GM18873 (cell line): ENCODE measurements around the gene PTPRN2.
"Not testable (repeated sequence)": the region's sequence is repeated elsewhere in the genome, so short reads cannot be mapped to it uniquely, and the experiment has no call there.

Experiments used
- ATAC-seq: cut with Tn5 transposase; IDR thresholded peaks from one replicate; pipeline ENCODE4 v1.9.1; 2021; ENCODE audit warnings: mild to moderate bottlenecking, moderate library complexity, moderate number of reproducible peaks; ENCODE audit not compliant: unreplicated experiment, low FRiP score

Gene PTPRN2

DNA sequence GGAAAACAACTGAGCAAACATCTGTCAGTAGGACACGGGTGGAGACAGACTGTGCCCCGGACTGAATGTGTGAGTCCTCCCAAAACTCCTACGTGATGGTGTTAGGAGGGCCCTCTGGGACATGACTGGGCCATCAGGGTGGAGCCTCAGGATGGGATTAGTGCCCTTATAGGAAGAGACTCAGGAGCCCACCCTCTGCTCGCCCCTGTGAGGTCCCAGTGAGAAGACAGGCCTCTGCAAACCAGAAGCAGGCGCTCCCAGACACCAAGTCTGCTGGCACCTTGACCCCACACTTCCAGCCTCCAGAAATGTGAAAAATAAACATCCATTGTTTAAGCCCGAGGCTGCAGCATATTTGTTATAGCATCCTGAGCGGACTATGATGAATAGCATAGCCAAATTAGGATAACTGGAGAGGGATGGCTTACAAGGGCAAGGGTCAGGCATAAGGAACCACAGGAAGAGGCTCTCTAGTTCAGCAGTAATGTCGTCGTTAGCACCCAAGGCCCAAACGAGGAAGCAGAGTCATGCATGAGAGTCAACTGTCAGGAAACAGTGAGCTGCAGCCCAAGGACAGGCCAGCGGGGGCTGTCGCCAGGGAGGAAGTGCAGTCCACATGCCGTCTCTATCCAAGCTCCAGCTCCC, 50.6 kb downstream of the PTPRN2 start:
- ATAC-seq, result no peak

DNA sequence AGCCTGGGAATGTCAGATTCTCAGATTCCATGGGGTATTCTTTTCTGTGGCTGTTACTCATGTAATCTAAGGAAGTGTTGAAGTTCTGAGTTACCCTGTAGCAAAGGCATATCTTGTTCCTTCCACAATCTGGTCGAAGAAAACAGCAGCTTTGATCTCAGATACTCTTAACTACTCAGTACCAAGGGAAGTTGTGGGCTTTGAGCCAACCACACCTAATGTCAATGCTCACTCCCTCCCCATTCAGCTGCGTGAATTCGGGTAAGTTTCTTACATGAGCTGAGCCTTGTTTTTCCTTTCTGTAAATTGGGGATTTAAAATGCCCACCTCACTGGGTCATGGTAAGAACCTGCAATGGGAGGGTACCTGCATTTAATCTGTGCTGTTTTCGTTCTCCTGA, 52.5 kb downstream of the PTPRN2 start:
- ATAC-seq, result no peak

DNA sequence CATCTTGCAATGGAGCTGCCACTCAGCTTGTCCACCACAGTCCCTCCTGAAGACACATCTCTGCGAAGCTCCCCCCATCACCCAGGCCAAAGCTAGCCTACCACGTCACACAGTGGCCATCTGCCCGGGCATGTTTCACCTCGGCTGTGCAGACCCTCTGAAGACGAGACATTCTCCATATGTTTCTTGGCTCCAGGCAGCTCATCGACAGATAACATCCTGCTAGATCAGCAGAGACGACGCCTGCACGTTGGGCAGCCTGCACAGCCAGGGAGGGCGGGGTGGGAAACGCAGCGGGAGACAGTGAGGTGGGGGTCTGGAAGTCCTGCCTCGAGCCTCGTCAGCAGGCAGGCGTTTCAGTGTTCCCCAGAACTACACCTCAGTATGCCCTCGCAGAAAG, 53.0 kb downstream of the PTPRN2 start:
- no peak for ATAC-seq

DNA sequence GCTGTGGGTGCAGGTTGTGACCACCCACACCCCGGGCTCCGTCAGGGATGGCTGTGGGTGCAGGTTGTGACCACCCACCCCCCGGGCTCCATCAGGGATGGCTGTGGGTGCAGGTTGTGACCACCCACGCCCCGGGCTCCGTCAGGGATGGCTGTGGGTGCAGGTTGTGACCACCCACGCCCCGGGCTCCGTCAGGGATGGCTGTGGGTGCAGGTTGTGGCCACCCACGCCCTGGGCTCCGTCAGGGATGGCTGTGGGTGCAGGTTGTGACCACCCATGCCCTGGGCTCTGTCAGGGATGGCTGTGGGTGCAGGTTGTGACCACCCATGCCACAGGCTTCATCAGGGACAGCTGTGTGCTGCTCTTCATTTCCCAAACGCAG, 53.5 kb downstream of the PTPRN2 start:
- not testable (repeated sequence) for ATAC-seq

DNA sequence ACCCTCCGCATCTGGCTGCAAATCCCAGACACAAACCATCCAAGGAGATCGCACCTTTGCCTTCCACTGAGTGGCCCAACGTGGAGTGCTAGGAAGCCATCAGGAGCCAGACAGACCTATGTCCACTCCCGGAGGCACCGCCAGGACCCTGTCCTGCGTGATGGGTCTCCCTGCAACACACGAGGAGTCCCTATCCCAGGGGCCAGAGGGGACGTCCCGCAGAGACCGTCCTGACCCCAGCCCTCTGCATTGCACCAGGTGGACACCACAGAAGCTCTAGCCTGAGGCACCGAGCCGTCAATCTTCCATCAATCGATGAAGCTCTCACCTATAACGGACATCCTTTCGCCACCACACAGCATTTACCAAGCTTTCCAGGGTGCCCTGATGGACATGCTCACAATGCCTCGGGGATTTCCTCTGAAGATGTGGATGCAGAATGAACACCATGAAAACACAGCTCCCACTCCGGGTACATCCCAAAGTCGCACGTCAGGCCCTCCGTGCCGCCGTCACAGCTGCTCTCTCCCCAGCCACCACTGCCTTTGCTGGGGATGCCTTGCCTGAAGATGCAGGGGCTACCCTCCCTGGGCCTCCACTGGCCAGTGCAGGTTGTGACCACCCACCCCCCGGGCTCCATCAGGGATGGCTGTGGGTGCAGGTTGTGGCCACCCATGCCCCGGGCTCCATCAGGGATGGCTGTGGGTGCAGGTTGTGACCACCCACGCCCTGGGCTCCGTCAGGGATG, 54.1 kb downstream of the PTPRN2 start:
- no peak for ATAC-seq

DNA sequence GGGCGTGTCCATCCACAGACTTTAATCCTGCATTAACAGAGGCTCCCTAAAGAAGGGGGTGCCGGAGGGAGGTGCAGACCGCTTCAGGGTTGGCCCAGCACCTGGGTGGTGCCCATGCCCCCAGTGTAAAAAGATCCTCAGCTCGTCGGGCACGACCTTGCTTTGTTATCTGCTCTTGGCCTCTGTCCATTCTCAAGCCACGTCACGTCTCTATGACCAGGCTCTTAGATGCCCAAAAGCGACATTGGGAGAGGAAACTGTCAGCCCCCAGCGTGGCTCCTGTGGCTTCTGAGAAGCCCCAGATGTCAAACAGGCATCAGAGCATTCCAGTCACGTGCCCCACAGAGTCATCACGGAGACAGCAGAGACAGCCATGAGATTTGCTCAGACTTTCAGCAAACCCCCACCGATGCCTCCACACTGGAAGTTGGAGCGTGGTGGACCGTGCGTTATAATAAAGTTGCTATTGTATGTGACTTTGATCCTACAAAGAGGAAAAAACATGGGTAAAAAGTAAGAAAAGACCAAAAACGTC, 55.5 kb downstream of the PTPRN2 start:
- ATAC-seq, result no peak

DNA sequence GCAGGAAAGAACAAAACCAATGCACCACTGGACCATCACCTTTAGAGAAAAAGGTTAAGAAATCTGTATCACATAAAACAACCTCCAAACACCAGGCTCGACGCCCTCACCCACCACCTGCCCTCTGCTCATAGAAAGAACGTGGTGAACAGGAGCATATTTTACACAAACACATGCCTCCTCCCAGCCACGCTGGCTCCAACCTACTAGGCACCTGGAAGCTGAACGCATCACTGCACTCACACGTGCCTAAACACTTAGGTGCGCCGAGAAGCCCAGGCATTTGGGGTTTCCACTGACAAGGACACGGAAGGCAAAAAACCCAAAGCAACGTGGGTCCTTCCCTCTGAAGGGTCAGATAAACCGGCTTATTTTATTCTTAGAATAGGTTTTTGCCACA, 56.0 kb downstream of the PTPRN2 start:
- ATAC-seq, result no peak

DNA sequence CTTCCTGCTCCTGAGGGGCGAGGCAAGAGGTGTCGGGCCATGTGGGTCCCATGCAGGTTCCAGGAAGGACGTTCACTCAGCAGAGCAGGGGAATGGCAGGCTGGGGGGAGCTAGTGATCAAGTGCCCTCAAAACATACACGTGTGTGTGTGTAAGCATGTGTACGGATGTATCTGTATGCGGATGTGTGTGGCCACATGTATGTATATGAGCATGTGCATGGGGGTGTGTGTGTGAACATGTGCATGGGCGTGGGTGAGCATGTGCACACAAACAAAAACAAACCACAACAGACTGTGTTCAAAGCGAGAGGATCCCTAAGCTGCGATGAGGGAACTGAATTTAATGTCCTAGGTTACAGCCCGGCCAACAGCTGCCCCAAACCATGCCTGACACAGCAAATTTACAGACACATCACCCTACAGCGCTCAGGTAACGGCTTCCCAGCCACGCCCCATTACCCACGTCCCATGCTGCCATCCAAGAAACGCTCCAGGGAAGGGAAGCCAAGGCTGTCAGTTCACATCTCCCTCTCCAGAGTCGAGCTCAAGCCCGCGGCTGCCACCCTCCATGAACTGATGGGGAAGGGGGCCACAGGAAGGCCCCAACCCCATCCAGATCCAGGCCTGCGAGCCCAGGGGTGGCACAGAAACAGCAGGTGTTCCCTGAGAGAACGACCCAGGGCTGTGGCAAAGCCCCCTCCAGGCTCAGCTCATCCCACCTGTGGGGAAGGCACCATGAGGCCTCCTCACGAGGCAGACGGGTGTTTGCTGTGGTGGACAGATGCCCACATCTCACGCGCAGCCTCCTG, 56.6 kb downstream of the PTPRN2 start:
- ATAC-seq, result no peak

DNA sequence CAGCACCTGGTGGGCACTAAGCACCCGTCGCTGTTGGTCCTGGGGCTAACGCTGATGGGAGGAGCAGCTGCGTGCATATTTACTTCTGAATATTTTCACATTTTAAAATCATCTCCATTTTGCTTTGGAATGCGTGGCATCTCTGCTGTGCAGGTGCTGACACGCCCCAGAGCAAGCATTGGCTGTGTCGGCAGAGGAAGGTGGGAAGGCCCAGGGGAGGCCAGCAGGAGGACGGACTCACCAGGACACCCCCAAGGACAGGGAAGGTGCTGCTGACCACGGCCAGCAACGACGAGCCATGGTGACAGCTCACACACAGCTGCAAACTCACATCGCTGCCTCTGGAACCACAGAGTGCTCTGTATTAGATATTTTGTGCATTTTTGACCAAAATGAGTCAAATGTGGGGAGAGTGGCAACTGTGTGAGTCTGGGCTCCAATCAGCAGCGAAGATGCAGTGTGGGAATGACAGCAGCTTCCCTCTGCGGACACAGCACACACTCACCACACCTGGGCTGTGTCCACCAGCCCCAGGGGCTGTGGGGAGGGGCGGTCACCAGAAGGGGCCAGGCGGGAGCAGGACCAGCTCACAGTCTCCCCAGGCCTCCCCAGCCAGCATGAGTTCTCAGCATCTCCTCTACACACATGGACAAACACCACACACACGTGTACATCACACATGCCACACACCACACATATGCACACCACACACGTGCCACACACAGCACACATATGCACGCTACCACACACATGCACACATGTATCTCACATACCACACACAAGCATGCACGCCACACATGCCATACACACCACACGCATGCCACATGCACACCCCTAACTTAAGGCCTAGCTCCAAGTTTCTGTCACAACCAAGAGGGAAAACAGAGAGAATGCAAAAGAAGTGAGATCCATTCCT, 58.2 kb downstream of the PTPRN2 start:
- no peak for ATAC-seq

DNA sequence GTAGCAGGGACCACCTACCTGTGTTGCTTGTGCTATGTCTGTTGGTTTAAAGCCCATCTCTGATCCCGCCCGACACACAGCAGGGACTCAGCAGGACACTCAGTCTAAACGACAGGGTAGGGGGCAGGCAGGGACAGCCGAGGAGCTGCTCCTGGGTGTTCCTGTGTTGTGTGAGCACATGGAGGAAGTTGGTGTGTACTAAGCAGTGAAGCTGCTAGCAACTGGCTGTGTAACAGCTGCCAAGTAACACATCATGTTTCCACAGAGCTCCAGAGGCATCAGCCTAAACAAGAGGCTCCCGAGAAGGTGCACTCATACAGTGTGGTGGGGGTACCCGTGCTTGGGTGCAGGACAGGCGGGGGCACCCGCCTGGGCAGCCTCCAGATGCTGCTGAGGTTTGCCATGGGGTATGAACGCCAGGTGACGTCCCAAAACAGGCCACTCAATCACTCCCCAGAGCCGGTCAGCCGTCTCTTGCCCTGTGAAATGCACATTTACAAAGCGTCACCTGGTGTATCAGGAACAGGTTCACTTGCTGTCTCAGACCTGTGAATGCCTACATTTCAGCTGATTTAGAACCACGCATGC, 59.6 kb downstream of the PTPRN2 start:
- no peak for ATAC-seq

DNA sequence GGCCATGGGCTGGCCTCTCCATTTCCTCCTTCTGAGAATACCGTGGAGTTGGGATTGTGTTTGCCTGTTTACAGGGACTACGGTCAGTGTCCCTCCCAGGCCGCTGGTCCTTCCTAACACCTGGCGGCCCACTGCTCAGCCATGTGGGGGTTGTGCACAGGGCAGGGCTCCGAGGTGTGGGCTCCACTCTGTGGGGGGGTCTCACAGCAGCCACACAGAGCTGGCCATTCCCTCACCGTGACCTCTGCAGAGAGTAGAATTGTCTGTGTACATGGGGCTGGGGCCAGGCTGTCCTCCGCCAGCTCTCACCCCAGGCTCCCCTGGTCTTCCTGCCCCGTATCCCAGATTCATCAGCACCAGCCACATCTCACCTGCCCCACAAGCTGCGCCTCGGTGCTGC, 60.1 kb downstream of the PTPRN2 start:
- no peak for ATAC-seq

DNA sequence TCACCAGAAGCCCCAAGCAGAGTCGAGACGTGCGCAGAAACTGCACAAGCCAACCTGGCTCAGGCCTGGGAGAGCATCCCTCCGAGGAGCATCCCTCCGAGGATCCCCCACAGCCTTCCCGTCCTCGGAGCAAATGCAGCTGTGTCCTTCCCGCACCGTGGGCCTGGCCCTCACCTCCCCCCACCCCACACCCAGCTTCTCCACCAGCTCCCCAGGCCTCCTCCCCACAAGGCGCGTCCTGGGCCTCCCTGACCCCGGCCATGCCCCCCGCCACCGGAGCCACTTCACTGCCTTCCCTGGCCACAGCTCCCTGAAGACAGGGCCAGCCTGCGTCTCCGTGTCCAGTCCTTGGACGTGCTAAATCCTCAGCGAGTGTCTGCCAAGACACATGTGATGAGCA, 60.6 kb downstream of the PTPRN2 start:
- ATAC-seq, result no peak

DNA sequence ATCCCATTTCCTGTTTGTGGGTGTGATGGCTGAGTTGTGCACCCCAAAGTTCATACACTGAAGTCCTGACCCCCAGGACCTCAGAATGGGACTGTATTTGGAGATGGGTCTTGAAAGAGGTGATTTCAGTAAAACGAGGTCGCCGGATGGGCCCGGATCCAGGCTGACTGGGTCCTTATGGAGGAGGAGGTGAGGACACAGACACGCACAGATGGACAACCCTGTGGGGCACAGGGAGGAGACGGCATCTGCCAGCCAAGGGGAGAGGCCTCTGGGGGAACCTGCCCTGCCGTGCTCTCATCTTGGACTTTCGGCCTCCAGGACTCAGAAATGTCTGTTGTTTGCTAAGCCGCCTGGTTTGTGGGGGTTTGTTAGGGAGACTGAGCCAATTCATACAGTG, 61.1 kb downstream of the PTPRN2 start:
- no peak for ATAC-seq

DNA sequence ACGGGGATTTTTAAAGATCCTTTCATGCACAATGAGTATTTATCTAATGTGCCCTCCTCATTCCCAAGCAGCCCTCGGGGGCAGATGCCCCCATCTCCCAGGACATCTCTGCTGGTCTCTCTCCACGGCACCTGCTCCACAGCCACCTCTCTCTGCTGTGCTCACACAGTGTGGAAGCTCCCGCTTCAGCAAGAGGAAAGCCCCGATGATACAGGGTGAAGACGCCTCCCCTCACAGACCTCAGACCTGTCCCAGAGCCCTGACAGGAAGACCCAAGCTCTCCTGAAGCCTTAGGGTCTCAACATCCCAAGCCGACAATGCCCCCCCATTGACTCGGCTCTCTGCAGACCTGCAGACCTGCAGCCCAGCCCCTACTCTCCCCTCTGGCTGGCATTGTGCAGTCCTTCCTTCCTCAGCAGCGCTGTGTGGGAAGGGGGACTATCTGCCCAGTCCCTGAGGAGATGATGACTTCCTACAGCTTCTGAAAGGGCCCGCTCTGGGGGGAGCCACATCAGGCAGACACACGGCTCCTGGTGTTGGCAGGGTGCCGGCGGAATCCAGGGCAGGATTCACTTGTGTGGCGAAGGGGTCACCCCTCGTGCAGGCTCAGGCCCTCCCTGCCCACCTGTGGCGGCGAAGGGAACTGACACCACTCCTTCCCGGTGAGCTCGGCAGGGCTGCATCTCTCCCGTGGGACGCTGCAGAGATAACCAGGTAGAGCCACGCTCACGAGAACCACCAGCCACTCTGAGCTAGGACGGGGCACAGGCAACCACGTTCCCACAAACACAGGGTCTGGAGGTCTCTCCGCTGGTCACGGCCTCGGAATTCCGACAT, 61.8 kb downstream of the PTPRN2 start:
- no peak for ATAC-seq

DNA sequence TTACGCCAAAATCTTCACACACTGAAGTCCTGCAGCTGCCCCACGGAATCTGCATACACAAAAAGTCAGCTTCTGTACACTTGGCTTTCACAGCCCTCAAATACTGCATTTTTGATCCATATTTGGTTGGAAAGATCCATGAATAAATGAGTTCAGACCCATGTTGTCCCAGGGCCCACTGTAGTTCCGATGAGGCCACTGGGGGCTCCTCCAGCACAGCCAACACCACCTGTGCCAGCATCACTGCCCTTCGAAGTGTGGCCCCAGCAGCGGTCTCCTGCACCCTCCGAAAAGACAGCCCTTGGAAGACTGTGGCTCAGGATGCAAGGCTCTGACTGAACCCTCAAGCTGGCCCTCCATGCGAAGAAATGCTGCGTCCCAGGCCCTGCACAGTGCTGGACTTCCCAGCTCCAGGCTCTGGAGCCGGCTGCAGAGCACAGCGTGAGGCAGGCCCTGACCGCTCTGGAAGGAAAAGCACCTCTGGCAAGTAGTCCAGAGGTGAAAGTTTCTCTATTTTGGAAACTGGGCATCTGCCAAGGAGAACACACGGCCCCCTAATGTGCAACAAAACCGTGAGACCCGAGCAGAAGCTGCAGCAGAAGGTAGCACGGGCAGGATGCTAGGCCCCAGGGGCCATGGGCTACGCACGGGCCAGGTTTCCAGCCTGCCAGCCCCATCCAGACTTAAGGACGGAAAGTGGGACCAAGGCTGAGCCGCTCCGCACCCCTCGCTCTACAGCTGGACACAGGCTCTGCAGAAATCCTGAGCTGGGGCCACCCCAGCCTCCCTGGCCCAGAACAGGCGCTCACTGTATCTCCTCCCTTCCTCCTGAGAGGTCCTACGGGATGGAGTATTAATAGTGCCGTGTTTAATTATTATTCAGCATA, 62.6 kb downstream of the PTPRN2 start:
- ATAC-seq, result no peak

DNA sequence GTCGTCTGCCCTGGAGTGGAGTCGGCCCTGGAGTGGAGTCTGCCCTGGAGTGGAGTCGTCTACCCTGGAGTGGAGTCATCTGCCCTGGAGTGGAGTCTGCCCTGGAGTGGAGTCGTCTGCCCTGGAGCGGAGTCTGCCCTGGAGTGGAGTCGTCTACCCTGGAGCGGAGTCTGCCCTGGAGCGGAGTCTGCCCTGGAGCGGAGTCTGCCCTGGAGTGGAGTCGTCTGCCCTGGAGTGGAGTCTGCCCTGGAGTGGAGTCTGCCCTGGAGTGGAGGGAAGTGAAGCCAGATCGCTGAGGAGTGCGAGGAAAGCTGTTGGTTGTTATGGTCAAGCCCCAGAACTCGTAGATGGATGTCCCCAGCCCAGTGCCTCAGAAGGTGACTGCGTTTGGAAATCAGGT, 63.3 kb downstream of the PTPRN2 start:
- not testable (repeated sequence) for ATAC-seq

DNA sequence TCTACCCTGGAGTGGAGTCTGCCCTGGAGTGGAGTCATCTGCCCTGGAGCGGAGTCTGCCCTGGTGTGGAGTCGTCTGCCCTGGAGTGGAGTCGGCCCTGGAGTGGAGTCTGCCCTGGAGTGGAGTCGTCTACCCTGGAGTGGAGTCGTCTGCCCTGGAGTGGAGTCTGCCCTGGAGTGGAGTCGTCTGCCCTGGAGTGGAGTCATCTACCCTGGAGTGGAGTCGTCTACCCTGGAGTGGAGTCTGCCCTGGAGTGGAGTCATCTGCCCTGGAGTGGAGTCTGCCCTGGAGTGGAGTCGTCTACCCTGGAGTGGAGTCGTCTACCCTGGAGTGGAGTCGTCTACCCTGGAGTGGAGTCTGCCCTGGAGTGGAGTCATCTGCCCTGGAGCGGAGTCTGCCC, 63.7 kb downstream of the PTPRN2 start:
- not testable (repeated sequence) for ATAC-seq
